ENCODE results near the gene KIF5B.

DNA sequence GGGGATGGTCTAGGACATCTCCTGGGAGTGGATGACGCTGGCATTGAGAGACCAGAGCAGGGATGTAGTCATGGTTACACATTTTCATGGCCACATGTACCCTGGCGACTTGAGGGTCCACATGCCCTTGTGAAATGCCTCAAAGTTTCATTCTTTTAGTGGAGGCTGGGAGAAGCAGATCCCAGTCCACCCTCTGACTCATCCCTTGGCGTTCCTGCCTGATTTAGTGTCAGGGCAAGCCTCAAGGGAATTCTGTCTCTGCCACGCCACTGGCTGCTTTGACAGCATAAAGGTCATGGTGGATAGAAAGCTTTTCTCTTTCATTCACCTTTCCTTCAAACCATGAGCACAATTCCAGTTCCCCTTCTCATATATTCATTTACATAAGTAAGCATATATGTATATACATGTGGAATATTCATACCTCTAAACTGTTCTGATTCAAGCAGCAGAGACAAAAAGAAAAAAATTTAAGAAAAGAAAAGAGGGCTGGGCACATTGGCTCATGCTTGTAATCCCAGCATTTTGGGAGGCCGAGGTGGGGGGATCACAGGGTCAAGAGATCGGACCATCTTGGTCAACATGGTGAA is 21.8 kb upstream of the KIF5B start:
- TF ChIP-seq CTCF (IDR thresholded peaks at IDR 0.05) (no peak), POLR2A (IDR thresholded peaks at IDR 0.05) (no peak)

All from lower leg skin (tissue), 3 donors.